Measurements from ENCODE around the gene PHF12.
A peak's percentile ranks its signal among the peaks of the same experiment; 100 is the strongest.
"Not testable (repeated sequence)": the region's sequence is repeated elsewhere in the genome, so short reads cannot be mapped to it uniquely, and the experiment has no call there.

Gene PHF12

GRCh38 chr17:28898527-28898955, 52.8 kb downstream of the PHF12 start:
- Histone ChIP-seq H3K27ac (peak overlapping the region in 1 of 2 donors; percentile 99), H3K4me3 (no peak overlapping the region)
- no peak for DNase-seq (ENCODE audit: low spot score)
- TF ChIP-seq CTCF (IDR thresholded peaks at IDR 0.05) = no peak

GRCh38 chr17:28897769-28898526, 53.4 kb downstream of the PHF12 start:
- TF ChIP-seq CTCF (IDR thresholded peaks at IDR 0.05) = no peak
- no peak for DNase-seq (ENCODE audit: low spot score)
- Histone ChIP-seq H3K27ac (peak overlapping the region; percentile 76 to 99), H3K4me3 (peak overlapping the region; percentile 99)

GRCh38 chr17:28896884-28897768, 54.2 kb downstream of the PHF12 start, which contains the start of gene FLOT2:
Gene FLOT2 (minus strand): TSS chr17:28897733. CDS start chr17:28897574, 159 bp downstream.
- DNase-seq (ENCODE audit: low spot score) = peak; percentile 86
- Histone ChIP-seq H3K27ac (peak within 1 kb of the TSS; percentile 76 to 99), H3K4me3 (peak within 1 kb of the TSS; percentile 99)
- TF ChIP-seq CTCF (IDR thresholded peaks at IDR 0.05) = no peak

GRCh38 chr17:28896491-28896883, 54.8 kb downstream of the PHF12 start:
- no peak for TF ChIP-seq CTCF (IDR thresholded peaks at IDR 0.05)
- DNase-seq (ENCODE audit: low spot score) = no peak
- Histone ChIP-seq H3K4me3 (peak overlapping the region; percentile 99), H3K27ac (peak overlapping the region; percentile 76 to 99)

GRCh38 chr17:28895794-28896447, 55.4 kb downstream of the PHF12 start:
- Histone ChIP-seq H3K27ac (peak overlapping the region; percentile 76 to 99), H3K4me3 (peak overlapping the region; percentile 99)
- no peak for DNase-seq (ENCODE audit: low spot score)
- no peak for TF ChIP-seq CTCF (IDR thresholded peaks at IDR 0.05)

GRCh38 chr17:28893248-28894183, 57.8 kb downstream of the PHF12 start:
- not testable (repeated sequence) for DNase-seq (ENCODE audit: low spot score)
- peak overlapping the region in 1 of 2 donors; percentile 70 for H3K27ac ChIP-seq
- peak overlapping the region; percentile 32 for H3K4me3 ChIP-seq

All from coronary artery (tissue), 2 donors.